Testis (tissue), 2 donors: ENCODE measurements around the gene EIF2S2.

ENCODE experiments used
- CTCF ChIP-seq, 3 experiments: fragments of 450-650 bp in 2 of 3; fragments of 200-600 bp in 1 of 3; sonication (generic) in 1 of 3; IDR thresholded peaks; one replicate each; pipeline ENCODE4 v1.5.1; 2016 to 2019; ENCODE audit warnings: antibody characterized with exemption in 3 of 3, mild to moderate bottlenecking in 2 of 3, moderate library complexity in 1 of 3
- POLR2A ChIP-seq: fragments of 450-650 bp; IDR thresholded peaks from one replicate; pipeline ENCODE4 v1.6.1; 2017; ENCODE audit warnings: antibody characterized with exemption, mild to moderate bottlenecking, moderate library complexity

DNA sequence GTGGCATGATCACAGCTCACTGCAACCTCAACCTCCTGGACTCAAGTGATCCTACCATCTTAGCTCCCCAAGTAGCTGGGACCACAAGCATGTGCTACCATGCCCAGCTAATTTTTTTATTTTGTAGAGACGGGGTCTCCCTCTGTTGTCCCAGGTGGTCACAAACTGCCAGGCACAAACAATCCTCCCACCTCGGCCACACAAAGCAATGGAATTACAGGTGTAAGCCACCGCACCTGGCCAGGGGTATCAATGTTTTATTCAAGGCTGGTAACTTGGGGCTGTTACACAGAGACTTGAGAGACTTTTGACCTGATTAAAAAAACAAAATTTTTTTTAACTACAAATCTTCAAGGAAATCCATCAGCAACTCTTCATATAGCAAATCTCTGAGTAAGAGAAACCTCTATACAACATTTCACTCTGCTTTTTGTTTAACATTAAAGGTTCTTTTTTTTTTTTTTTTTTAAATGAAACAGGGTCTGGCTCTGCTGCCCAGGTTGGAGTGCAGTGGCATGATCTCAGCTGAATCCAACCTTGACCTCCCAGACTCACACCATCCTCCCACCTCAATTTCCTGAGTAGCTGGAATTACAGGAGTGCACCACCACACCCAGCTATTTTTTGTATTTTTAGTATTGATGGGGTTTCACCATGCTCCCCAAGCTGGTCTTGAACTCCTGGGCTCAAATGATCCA is 5.9 kb downstream of the EIF2S2 start:
- TF ChIP-seq CTCF (IDR thresholded peaks at IDR 0.05) (no peak), POLR2A (no peak)
